ENCODE results near the gene UTY. TPM values are rescaled to one million over a fixed set of nuclear protein-coding genes. Genes with fewer than 3 reads are reported as not detected.

Gene UTY
- total RNA-seq, 1 donor from 2014 or later = not detected

GRCh38 chrY:13416869-13417661 is 62.8 kb downstream of the UTY start:
- no peak for DNase-seq (ENCODE audit: extremely low read depth, low read depth, low spot score)

GRCh38 chrY:13415556-13415955 is 64.3 kb downstream of the UTY start:
- no peak for DNase-seq (ENCODE audit: extremely low read depth, low read depth, low spot score)

GRCh38 chrY:13398876-13399275 is 81.0 kb downstream of the UTY start:
- no peak for DNase-seq (ENCODE audit: extremely low read depth, low read depth, low spot score)

GRCh38 chrY:13381110-13381683 is 98.6 kb downstream of the UTY start:
- no peak for DNase-seq (ENCODE audit: extremely low read depth, low read depth, low spot score)

GRCh38 chrY:13370868-13371800 is 108.7 kb downstream of the UTY start:
- DNase-seq (ENCODE audit: extremely low read depth, low read depth, low spot score) = no peak

GRCh38 chrY:13370245-13370644 is 109.6 kb downstream of the UTY start:
- DNase-seq (ENCODE audit: extremely low read depth, low read depth, low spot score) = no peak

GRCh38 chrY:13368513-13368845 is 111.4 kb downstream of the UTY start:
- DNase-seq (ENCODE audit: extremely low read depth, low read depth, low spot score) = no peak

GRCh38 chrY:13363641-13364040 is 116.2 kb downstream of the UTY start:
- DNase-seq (ENCODE audit: extremely low read depth, low read depth, low spot score) = no peak

- DNase-seq (ENCODE audit: extremely low read depth, low read depth, low spot score) = no peak
Observed at GRCh38 chrY:13362662-13363061, 117.2 kb downstream of the UTY start.

GRCh38 chrY:13361656-13362636 is 117.9 kb downstream of the UTY start:
- DNase-seq (ENCODE audit: extremely low read depth, low read depth, low spot score) = no peak

GRCh38 chrY:13351443-13351842 is 128.4 kb downstream of the UTY start:
- no peak for DNase-seq (ENCODE audit: extremely low read depth, low read depth, low spot score)

- DNase-seq (ENCODE audit: extremely low read depth, low read depth, low spot score) = no peak
Observed at GRCh38 chrY:13347106-13347505, 132.7 kb downstream of the UTY start.

GRCh38 chrY:13345549-13345948 is 134.3 kb downstream of the UTY start:
- no peak for DNase-seq (ENCODE audit: extremely low read depth, low read depth, low spot score)

GRCh38 chrY:13343307-13343946 is 136.4 kb downstream of the UTY start:
- DNase-seq (ENCODE audit: extremely low read depth, low read depth, low spot score) = no peak

GRCh38 chrY:13339939-13340338 is 139.9 kb downstream of the UTY start:
- no peak for DNase-seq (ENCODE audit: extremely low read depth, low read depth, low spot score)

- no peak for DNase-seq (ENCODE audit: extremely low read depth, low read depth, low spot score)
Observed at GRCh38 chrY:13339381-13339780, 140.5 kb downstream of the UTY start.

GRCh38 chrY:13338711-13339110 is 141.1 kb downstream of the UTY start:
- DNase-seq (ENCODE audit: extremely low read depth, low read depth, low spot score) = no peak

GRCh38 chrY:13337934-13338333 is 141.9 kb downstream of the UTY start:
- no peak for DNase-seq (ENCODE audit: extremely low read depth, low read depth, low spot score)

- no peak for DNase-seq (ENCODE audit: extremely low read depth, low read depth, low spot score)
Observed at GRCh38 chrY:13333791-13334190, 146.0 kb downstream of the UTY start.

- DNase-seq (ENCODE audit: extremely low read depth, low read depth, low spot score) = no peak
Observed at GRCh38 chrY:13330651-13331050, 149.2 kb downstream of the UTY start.
